HL-60/S4 treated with retinoic acid at 250 ng/mL for 4 days and 3 days (cell line): ENCODE results near the gene DUS4L.
"Not testable (repeated sequence)": the region's sequence is repeated elsewhere in the genome, so short reads cannot be mapped to it uniquely, and the experiment has no call there.

ENCODE experiments used
- in situ Hi-C: fragments of 300-500 bp; cut with MboI; formaldehyde crosslinking; loops from 2 replicates; pipeline ENCODE4 v1.7.0; 2022; ENCODE audit warnings: low sequenced_read_pairs

The DUS4L gene, protein sequence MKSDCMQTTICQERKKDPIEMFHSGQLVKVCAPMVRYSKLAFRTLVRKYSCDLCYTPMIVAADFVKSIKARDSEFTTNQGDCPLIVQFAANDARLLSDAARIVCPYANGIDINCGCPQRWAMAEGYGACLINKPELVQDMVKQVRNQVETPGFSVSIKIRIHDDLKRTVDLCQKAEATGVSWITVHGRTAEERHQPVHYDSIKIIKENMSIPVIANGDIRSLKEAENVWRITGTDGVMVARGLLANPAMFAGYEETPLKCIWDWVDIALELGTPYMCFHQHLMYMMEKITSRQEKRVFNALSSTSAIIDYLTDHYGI

DNA sequence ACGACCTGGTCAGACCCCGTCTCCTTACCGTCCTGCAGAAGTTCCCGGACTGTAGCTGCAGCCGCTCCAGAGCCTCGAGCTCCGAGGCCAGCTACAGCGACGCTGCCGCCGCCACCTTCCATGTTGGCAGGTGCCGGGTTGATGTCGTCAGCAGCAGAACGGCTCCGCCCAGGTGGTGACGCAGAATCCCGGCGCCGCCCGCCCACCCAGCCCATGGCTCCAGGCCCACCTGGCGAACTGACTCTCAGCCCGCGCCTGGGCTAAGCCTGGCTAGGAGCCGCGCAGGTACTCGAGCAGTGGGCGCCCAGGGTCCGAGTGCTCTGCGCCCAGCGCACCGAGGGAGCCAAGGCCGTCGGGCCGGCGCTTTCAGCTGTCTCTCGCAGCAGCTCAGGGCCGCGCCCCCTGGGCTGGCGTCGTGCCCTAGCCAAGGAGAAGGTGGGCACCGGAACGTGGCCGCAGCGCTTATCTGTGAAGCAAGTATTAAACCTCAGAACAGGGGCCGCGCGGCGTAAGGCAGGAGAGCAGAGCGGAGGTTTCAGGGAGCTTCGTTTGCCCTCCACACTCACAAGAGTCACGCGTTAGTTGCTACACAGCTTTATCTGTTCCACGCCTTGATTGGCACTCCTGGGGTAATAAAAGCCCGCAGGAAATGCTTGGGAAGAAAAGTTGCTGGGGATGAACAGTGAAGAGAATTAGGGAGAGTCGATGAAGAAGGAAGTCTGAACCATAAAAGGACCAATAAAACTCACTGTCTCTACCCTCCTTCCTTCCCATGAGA, at the start of gene DUS4L, which contains the start of gene COG5:
Gene DUS4L (plus strand): TSS at position 197 of the 778 bp plus-strand sequence. CDS start 3,100 bp downstream, outside the sequence.
Gene COG5 (minus strand): TSS at position 146 of the 778 bp plus-strand sequence. CDS start 24 bp downstream, at position 122.
- in situ Hi-C loops, result no loop called here

DNA sequence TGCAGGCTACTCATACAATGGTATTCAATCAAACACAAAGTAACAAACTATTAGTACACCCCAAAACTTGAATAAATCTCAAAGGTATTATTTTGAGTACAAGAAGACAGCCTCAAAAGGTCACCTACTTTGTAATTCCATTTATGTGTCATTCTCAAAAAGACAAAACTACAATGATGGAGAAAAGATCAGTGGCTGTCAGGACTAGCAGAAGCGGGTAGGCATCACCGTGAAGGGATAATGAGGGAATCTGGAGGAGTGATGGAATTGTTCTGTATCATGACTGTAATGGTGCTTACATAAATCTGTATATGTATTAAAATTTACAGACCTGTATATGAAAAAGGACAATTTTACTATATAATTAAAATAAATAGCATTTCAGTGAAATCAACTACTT, 37.1 kb upstream of the DUS4L start:
- in situ Hi-C loops, result no loop called here

DNA sequence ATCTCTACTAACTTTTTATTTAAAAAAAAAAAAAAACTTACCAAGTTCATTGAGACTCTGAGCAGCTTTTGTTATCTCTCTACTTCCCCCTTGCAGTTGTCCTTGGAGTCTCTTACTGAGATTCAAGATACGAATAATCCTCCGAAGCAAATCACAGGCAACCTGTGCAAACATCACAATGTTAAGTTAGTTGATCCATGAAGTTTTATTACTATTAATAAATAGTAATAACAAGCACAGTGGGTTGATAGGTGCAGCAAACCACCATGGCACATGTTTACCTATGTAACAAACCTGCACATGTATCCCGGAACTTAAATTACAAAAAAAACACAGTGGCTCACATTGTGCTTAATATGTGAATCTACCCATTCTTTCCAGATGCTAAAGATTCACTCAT, 36.6 kb upstream of the DUS4L start:
- in situ Hi-C loops, result no loop called here

DNA sequence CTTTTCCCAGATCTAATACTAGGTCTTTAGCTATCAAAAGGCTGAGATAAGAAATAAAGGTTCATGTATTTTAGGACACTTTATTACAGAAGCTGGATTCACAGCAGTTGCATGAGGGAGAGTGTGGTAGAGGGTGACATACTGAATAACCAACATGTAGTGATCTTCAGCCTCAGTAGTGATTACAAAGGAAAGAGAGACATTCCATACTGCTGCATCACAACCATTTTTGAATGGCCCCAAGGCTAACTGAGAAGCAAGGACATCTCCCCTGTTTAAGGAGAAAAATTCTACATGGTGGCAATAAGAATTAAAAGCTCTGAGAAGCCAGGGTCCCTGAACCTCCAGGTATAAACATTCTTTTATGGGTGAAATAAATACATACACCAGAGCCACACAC, 35.3 kb upstream of the DUS4L start:
- in situ Hi-C loops, result no loop called here

DNA sequence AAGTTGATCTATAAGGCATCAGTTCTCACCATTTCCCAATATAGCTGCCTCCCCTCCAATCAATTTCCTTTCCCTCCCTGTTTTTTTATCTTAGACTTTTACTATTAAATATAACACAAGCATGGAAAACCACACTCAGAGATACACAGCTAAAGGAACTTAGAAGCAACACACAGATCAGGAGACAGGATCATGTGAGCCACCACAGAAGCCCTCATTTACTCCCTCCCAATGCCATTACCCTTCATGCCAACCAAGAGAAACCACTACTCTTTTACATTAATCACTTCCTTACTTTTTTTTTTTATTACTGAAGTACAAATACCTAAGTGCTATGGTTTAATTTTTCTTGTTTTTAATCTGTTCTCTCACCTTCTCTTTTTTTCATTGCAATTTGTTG, 33.0 kb upstream of the DUS4L start:
- in situ Hi-C loops, result no loop called here

DNA sequence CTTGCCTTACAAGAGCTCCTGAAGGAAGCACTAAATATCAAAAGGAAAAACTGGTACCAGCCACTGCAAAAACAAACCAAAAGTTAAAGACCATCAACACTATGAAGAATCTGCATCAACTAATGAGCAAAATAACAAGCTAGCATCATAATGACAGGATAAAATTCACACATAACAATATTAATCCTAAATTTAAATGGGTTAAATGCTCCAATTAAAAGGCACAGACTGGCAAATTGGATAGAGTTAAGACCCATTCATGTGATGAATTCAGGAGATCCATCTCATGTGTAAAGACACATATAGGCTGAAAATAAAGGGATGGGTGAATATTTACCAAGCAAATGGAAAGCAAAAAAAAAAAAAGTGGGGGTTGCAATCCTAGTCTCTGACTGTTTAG, 29.6 kb upstream of the DUS4L start:
- in situ Hi-C loops, result no loop called here

DNA sequence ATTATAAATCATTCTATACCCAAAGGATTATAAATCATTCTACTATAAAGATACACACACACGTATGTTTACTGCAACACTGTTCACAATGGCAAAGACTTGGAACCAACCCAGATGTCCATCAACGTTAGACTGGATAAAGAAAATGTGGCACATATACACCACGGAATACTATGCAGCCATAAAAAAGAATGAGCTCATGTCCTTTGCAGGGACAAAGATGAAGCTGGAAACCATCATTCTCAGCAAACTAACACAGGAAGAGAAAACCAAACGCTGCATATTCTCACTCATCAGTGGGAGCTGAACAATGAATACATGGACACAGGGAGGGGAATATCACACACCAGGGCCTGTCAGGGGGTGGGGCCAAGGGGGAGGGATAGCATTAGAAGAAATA, 26.5 kb upstream of the DUS4L start:
- in situ Hi-C loops, result not testable (repeated sequence)

DNA sequence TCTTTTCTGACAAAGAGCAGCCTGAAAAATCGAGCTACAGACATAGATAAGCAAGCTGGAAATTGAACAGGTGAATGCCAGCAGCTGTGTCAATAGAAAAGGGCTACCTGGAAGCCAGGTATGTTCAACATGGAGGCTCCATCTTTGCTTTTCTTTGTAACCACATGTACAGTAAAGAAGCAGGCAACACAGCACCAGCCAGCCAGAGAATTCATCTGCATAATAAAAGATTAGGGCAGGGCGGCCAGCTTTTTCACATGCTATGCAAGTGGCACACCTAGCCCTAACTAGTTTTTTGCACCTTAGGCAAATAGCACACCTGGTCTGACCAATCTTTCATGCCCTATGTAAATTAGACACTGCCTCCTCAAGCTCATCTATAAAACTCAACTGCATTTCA, 25.8 kb upstream of the DUS4L start:
- in situ Hi-C loops, result no loop called here

DNA sequence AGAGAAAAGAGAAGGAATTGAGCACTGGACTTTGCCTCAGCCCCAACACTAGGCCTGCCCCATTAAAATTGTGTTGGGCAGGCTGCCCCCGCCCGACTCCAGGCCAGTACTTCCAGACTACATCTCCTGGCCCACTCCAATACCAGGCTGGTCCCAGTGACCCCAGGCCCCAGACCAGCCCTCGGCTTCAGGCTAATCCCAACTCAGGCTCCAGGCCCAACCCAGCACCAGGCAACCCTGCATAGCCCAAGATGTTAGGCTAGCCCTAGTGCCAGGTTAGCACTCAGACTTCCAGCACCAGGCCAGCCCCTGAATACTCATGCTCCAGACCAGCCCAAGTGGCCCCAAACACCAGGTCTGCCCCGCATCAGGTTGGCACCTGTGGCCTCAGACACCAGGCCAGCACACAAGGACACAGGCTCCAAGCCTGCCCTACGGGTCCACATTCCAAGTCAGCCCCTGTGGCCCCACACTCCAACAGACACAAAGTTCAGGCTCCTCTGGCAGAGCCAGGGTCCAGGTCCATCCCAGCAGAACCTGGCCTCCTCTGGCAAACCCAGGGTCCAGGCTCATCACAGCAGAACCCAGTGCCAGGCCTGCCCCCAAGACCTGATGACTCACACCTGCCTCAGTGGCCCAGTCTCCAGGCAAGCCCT, 20.3 kb upstream of the DUS4L start:
- in situ Hi-C loops, result no loop called here

DNA sequence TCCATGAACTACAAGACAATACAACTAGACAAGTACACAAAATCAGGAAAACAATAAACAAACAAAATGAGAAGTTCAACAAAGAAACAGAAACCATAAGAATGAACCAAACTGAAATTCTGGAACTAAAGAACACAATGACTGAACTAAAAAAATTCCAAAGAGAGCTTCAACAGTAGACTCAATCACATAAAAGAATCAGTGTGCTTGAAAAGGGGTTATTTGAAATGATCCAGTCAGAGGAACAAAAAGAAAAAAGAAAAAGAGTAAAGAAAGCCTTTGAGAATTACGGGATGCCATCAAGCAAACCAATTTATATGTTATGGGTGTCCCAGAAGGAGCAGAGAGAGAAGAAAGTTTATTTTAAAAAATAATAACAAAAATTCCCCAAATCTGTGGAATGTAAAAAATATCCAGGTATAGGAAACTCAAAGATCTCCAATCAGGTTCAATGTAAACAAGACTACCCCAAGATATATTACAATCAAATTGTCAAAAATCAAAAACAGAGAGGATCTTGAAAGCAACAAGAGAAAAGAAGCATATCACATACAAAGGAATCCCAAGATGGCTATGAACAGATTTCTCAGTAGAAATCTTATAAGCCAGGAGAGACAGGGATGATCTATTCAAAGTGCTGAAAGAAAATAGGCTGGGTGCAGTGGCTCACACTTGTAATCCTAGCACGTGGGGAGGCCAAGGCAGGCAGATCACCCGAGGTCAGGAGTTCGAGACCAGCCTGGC, 18.8 kb upstream of the DUS4L start:
- in situ Hi-C loops, result no loop called here

DNA sequence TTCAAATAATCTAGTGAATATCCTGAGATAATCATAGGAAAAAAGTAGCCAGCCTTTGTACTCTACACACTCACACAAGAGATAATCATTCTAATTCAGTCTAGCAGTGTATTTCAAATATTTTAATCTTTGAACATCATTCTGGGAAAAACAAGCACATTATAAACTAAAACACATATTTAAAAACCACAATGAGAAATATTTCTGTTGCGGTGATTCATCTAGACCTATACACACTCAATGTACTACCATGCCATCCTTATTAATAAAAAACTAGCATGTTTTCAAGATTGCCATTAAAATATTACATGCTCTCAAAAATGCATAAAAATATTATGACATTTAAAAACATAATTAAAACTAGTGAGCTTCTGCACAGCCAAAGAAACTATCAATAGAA, 11.8 kb upstream of the DUS4L start:
- in situ Hi-C loops, result no loop called here

DNA sequence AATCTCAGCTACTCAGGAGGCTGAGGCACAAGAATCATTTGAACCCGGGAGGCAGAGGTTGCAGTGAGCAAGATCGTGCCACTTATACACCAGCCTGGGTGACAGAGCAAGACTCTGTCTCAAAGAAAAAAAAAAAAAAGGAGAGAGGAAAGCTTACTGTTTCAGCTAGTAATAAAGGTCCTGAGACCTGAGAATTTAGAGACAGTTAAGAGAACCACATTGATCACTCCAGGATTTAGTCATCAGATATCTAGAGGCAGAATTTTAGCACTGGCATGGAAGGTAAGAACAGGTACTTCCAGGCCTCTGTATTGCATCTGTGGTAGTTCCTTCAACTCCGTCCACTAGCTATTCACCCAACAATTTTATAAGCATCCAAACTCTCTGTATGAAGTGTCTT, 7.9 kb upstream of the DUS4L start:
- in situ Hi-C loops, result no loop called here

DNA sequence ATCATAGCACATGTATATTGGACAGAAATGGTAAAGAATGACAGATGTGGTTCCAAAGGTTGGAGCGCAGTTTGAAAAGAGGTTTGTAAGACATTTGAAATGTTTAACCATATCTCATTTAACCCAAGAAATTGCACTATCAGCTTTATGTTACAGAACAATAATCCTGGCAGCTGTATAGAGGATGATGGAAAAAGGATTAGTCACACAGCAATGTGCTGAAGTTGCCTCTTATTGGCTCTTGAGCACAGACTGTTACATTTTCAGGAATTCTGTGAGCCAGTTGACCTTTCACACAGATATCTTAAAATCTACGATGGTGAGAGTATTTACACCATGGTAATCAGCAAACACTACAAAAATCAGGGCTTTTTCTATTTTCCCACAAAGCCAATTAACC, 3.9 kb upstream of the DUS4L start:
- in situ Hi-C loops, result no loop called here

DNA sequence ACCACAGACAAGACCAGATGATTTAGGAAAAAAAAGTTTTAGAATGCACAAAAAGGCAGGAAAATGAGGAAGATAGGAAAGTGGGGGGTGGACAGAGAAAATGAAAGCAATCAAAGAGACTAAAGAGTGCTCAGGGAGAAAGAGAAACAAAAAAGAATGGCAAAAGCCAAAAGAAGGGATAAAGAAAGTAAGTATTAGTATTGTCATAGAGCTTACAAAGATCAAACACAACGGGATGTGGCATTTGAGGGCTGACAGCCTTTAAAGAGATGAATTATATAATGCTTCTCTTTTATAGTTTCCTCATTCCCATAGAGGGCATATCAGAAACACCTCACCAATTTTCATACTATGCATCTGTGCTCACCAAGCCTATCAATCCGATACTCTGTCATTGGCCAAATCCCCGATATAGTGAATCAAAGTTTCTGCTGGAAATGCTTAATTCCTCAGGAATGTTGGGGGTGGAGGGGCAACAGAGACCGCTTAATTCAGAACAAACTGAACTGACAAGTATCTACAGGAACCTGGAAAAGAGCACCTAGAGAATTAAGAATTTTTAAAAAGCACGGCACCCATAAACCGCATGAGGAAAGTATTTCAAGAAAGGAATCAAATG, 2.8 kb upstream of the DUS4L start:
- in situ Hi-C loops, result no loop called here

DNA sequence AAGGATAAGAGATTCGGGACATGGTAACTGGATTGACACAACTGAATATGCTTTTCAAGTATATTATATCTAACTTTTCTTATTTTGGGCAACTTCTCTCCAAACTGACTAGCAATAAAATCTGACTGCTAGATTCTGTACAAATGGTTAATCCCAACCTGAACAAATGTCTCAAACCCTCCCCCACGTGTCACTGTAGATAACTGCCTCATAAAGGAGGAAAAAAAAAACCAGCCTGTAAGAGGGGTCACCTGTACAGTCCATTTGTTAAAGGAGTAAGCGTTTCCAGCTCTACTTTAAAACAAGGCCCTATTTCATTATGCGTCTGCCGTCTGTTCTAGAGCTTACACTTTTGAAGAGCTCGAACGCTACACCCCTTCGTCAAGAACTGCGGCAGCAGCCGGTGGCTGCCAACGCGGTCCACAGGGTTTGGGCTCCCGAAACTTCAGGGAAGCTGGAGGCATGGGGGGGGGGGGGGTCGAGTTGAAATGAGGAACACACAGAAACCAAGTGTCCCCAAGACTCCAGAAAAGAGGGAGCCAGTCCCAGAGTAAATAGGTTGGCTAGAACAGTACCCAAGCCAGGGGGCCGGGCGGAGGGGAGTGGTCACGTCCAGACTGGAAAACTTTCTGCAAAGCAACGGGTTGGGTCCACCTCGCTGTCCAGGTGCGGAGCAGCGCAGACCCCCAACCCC, 543 bp upstream of the DUS4L start:
- in situ Hi-C loops, result no loop called here

DNA sequence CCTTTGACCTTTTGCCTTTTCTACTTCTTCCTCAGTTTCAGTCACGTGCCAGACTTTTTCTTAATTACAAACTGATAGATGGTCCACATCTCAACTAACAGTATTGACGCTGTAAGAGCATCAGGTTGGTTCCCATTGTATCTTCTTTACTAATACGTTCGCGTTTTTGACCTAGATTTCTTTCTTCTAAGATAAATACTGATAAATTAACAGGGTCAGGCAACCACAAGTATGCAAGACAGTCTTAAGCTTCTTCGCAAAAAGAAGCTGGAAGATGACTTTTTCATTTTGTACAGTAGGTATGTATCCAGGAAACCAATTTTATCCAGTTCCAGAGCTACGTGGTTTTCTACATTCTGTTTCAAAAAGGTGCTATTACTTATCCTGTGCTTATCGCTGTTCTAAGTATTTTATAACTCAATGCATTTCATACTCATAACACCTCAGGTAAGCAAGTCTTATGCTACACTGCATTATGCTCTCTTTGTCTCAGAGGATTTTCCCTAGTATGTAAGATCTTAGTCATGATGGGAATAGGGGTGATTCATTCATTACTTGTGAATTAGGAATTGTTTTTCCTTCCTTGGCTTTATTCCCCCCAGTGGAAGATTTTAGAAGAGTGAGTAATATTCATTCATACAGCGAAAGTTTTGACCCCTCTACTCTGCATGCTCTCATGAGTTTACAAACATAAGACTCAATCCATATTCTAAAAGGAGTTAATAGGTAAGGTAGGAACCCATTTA, 955 bp downstream of the DUS4L start:
- in situ Hi-C loops, result no loop called here

DNA sequence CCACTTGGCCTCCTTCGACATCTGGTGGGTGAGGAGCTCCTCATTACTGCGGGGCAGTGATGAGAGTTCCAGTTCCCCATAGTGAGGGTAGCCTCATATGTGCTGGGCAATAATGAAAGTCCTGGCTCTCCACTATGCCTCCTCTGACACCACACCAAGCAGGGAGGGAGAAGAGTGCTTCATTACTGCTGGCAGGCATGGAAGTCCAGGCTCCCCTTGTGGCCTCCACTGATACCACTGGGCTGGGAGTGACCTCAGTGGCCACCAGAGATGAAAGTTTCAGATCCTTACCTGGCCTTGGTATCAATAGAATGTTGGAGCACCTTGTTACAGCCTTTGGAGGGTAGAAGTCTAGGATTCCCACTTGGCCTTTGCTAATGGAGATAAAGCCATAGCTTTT, 6.5 kb downstream of the DUS4L start:
- in situ Hi-C loops, result no loop called here

DNA sequence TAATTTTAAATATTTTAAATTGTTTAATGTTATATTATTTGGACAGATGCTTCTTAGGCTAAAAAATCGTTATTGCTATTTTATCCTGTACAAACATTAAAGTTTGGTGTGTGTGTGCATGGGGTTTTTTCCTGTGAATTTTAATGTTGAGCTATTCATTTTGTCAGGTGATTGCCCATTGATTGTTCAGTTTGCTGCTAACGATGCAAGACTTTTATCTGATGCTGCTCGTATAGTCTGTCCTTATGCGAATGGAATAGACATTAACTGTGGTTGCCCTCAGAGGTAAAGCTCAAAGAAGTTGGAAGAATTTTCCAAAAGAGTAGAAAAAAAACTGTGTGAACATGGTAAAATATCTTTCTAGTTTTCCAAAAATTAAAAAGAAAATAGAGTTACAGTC, 9.8 kb downstream of the DUS4L start:
- in situ Hi-C loops, result no loop called here

DNA sequence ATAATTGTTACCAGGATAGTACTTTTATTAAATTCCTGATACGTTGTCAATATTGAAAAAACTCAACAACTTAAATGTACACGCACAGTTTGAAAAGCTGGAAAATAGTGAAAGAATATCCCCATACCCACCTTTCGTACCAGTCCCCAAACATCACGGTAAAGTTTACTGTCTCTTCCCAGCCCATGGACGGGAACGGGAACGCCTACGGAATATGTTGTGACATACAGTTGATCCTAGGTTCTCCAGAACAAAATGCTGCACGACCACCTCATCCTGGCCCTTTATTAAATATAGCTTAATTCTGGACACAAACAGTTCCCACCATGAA, 15.7 kb downstream of the DUS4L start:
- in situ Hi-C loops, result no loop called here
